ENCODE results near the gene ARHGAP9. TPM values are rescaled to one million over a fixed set of nuclear protein-coding genes. Genes with fewer than 3 reads are reported as not detected.

The ARHGAP9 gene
- total RNA-seq, 4 donors from 2014 or later = 11.7 to 87.2 (median 27.3) TPM; not detected in 1

GRCh38 chr12:57452181-57452936 is 27.3 kb downstream of the ARHGAP9 start:
- Histone ChIP-seq H3K36me3 (no peaks in the 10 kb centered on the region), H3K27ac (peak overlapping the region in 2 of 4 donors; percentile 13 to 37), H3K9me3 (no peaks in the 10 kb centered on the region), H3K27me3 (no peaks in the 10 kb centered on the region), H3K4me1 (peaks cover 9 to 16% (median 10%) of the 10 kb centered on the region in 4 donors), H3K4me3 (no peak overlapping the region)
- in situ Hi-C loops (cut with MboI; ENCODE audit: low pct_ligation_motif_present in 1 of 4, low pct_unique_long_range_greater_than_20kb in 1 of 4, low sequenced_read_pairs in 3 of 4) (no loop called here), intact Hi-C loops (cut with DNase I; ENCODE audit: low total_unique reads) (loop anchor here (5.0 kb wide), 2 partner anchors 145 to 190 kb away; no protein-coding TSS in a partner anchor)
- TF ChIP-seq EP300 (IDR thresholded peaks at IDR 0.05; ENCODE audit: low read depth) (no peak), POLR2AphosphoS5 (IDR thresholded peaks at IDR 0.05) (peak in 1 of 3 donors; percentile 11)
- no peak for DNase-seq
- WGBS, 2 donors (ENCODE audit: low coverage in 1 of 2) = 7 to 28% methylated on average over 2 to 9 of the region's 9 CpGs

GRCh38 chr12:57451233-57451778 is 28.4 kb downstream of the ARHGAP9 start:
- Histone ChIP-seq H3K4me3 (no peak overlapping the region), H3K36me3 (no peaks in the 10 kb centered on the region), H3K9me3 (no peaks in the 10 kb centered on the region), H3K27me3 (no peaks in the 10 kb centered on the region), H3K4me1 (peaks cover 9 to 16% (median 10%) of the 10 kb centered on the region in 4 donors), H3K27ac (no peak overlapping the region)
- intact Hi-C loops (cut with DNase I; ENCODE audit: low total_unique reads) = loop anchor here (5.0 kb wide), 2 partner anchors 144 to 189 kb away; no protein-coding TSS in a partner anchor
- no peak for DNase-seq
- 67% methylated on average over 6 of the region's 6 CpGs; no CpG with 5 or more reads in 1 of the 2 donors for WGBS, 2 donors (ENCODE audit: low coverage in 1 of 2)
- TF ChIP-seq POLR2AphosphoS5 (IDR thresholded peaks at IDR 0.05) (no peak), POLR2A (IDR thresholded peaks at IDR 0.05) (no peak), CTCF (IDR thresholded peaks at IDR 0.05) (no peak), EP300 (IDR thresholded peaks at IDR 0.05; ENCODE audit: low read depth) (no peak)
- in situ Hi-C loops (cut with MboI; ENCODE audit: low pct_ligation_motif_present in 1 of 4, low pct_unique_long_range_greater_than_20kb in 1 of 4, low sequenced_read_pairs in 3 of 4) = no loop called here

GRCh38 chr12:57450057-57450456 is 29.6 kb downstream of the ARHGAP9 start:
- Histone ChIP-seq H3K27me3 (no peaks in the 10 kb centered on the region), H3K4me3 (no peak overlapping the region), H3K36me3 (no peaks in the 10 kb centered on the region), H3K27ac (no peak overlapping the region), H3K9me3 (no peaks in the 10 kb centered on the region), H3K4me1 (peaks cover 9 to 12% (median 9%) of the 10 kb centered on the region in 4 donors)
- intact Hi-C loops (cut with DNase I; ENCODE audit: low total_unique reads) (loop anchor here (5.0 kb wide), 2 partner anchors 143 to 188 kb away; no protein-coding TSS in a partner anchor), in situ Hi-C loops (cut with MboI; ENCODE audit: low pct_ligation_motif_present in 1 of 4, low pct_unique_long_range_greater_than_20kb in 1 of 4, low sequenced_read_pairs in 3 of 4) (no loop called here)
- DNase-seq = no peak
- no peak for TF ChIP-seq EP300 (IDR thresholded peaks at IDR 0.05; ENCODE audit: low read depth)
- WGBS, 2 donors (ENCODE audit: low coverage in 1 of 2) = 72 to 93% methylated on average over 2 to 3 of the region's 3 CpGs

- 99% methylated on average over 7 of the region's 7 CpGs; no CpG with 5 or more reads in 1 of the 2 donors for WGBS, 2 donors (ENCODE audit: low coverage in 1 of 2)
- H3K27me3 ChIP-seq = no peaks in the 10 kb centered on the region
- no peak overlapping the region for H3K4me3 ChIP-seq
- intact Hi-C loops (cut with DNase I; ENCODE audit: low total_unique reads) = no loop called here
- no peak overlapping the region for H3K27ac ChIP-seq
- DNase-seq = no peak
- H3K9me3 ChIP-seq = no peaks in the 10 kb centered on the region
- peaks cover 9 to 12% (median 9%) of the 10 kb centered on the region in 4 donors for H3K4me1 ChIP-seq
- in situ Hi-C loops (cut with MboI; ENCODE audit: low pct_ligation_motif_present in 1 of 4, low pct_unique_long_range_greater_than_20kb in 1 of 4, low sequenced_read_pairs in 3 of 4) = loop anchor here in 3 of 4 donors (10.0 to 25.0 kb wide), 2 partner anchors 137 to 155 kb away; no protein-coding TSS in a partner anchor
- no peaks in the 10 kb centered on the region for H3K36me3 ChIP-seq
- TF ChIP-seq CTCF (IDR thresholded peaks at IDR 0.05) (no peak), POLR2AphosphoS5 (IDR thresholded peaks at IDR 0.05) (no peak), POLR2A (IDR thresholded peaks at IDR 0.05) (no peak), EP300 (IDR thresholded peaks at IDR 0.05; ENCODE audit: low read depth) (no peak)
Measured at GRCh38 chr12:57449375-57449774, 30.3 kb downstream of the ARHGAP9 start.

GRCh38 chr12:57448669-57449068 is 31.0 kb downstream of the ARHGAP9 start:
- intact Hi-C loops (cut with DNase I; ENCODE audit: low total_unique reads) = no loop called here
- Histone ChIP-seq H3K27me3 (no peaks in the 10 kb centered on the region), H3K27ac (no peak overlapping the region), H3K36me3 (no peaks in the 10 kb centered on the region), H3K4me3 (no peak overlapping the region), H3K9me3 (no peaks in the 10 kb centered on the region), H3K4me1 (peaks cover 9 to 12% (median 9%) of the 10 kb centered on the region in 4 donors)
- 83 to 95% methylated on average over 2 of the region's 2 CpGs for WGBS, 2 donors (ENCODE audit: low coverage in 1 of 2)
- DNase-seq = no peak
- in situ Hi-C loops (cut with MboI; ENCODE audit: low pct_ligation_motif_present in 1 of 4, low pct_unique_long_range_greater_than_20kb in 1 of 4, low sequenced_read_pairs in 3 of 4) = loop anchor here in 3 of 4 donors (10.0 to 25.0 kb wide), 2 partner anchors 136 to 154 kb away; no protein-coding TSS in a partner anchor
- TF ChIP-seq POLR2AphosphoS5 (IDR thresholded peaks at IDR 0.05) (no peak), POLR2A (IDR thresholded peaks at IDR 0.05) (no peak), EP300 (IDR thresholded peaks at IDR 0.05; ENCODE audit: low read depth) (no peak), CTCF (IDR thresholded peaks at IDR 0.05) (no peak)
